Activated naive CD4-positive, alpha-beta T cell treated with anti-CD3 and anti-CD28 coated beads, Interleukin-2, amount 50 U/mL, for 24 hours (primary cell): ENCODE data around the gene H1-8.
A peak's percentile ranks its signal among the peaks of the same experiment; 100 is the strongest.

Source experiments
- H3K27ac Mint-ChIP-seq: one replicate; pipeline ENCODE4 v1.8.0; 2021; ENCODE audit warnings: mild to moderate bottlenecking, mixed read lengths
- H3K27me3 Mint-ChIP-seq: one replicate; pipeline ENCODE4 v1.8.0; 2021; ENCODE audit warnings: mixed read lengths
- H3K36me3 Mint-ChIP-seq: one replicate; pipeline ENCODE4 v1.8.0; 2021; ENCODE audit warnings: mixed read lengths
- H3K4me1 Mint-ChIP-seq: one replicate; pipeline ENCODE4 v1.8.0; 2021; ENCODE audit warnings: mixed read lengths
- H3K4me3 Mint-ChIP-seq: one replicate; pipeline ENCODE4 v1.8.0; 2021; ENCODE audit warnings: mild to moderate bottlenecking, mixed read lengths
- H3K9me3 Mint-ChIP-seq: one replicate; pipeline ENCODE4 v1.8.0; 2021; ENCODE audit warnings: mixed read lengths

The H1-8 gene

DNA sequence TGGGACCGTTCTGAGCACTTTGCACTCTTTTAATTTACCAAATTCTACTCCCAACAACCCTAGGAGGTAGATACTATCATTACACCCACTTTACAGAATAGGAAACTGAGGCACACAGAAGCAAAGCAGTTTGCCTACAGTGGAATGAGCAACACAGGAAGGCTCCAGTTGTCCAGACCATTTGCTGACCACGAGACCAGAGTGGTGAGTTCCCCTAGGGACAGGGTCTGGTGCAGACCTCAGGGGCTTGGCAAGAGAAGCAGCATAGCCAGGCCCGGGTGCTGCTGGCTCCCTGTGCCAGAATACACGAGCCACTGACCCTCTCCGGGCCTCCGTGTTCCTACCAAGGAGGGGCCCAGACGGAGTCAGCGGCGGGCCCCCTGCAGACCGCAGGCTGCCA, 37.0 kb downstream of the H1-8 start:
- Mint-ChIP-seq H3K36me3 (no peaks in the 10 kb centered on the region), H3K9me3 (no peaks in the 10 kb centered on the region), H3K4me1 (peaks cover 22% of the 10 kb centered on the region), H3K4me3 (no peak overlapping the region), H3K27ac (no peak overlapping the region), H3K27me3 (no peaks in the 10 kb centered on the region)

DNA sequence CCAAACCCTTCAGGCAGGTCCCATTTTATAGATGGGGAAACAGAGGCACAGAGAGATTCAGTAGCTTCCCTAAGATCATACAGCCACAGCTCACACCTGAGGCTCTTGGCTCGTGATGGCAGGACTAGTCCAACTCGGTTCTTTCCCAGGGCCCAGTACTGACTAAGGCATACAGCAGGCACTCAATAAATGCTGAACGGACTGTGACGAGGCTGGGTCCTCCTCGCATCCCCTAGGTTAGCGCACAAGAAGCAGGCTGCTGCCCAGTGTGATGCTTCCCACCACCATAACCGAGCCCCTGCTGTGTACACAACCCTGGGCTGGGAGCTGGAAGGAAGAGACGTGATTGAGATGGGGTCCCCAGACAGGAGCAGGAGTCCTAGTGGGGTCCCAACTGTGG, 38.6 kb downstream of the H1-8 start:
- H3K27ac Mint-ChIP-seq, result no peak overlapping the region
- no peaks in the 10 kb centered on the region for H3K36me3 Mint-ChIP-seq
- H3K4me1 Mint-ChIP-seq, result peaks cover 12% of the 10 kb centered on the region
- no peak overlapping the region for H3K4me3 Mint-ChIP-seq
- H3K9me3 Mint-ChIP-seq, result no peaks in the 10 kb centered on the region
- H3K27me3 Mint-ChIP-seq, result no peaks in the 10 kb centered on the region

DNA sequence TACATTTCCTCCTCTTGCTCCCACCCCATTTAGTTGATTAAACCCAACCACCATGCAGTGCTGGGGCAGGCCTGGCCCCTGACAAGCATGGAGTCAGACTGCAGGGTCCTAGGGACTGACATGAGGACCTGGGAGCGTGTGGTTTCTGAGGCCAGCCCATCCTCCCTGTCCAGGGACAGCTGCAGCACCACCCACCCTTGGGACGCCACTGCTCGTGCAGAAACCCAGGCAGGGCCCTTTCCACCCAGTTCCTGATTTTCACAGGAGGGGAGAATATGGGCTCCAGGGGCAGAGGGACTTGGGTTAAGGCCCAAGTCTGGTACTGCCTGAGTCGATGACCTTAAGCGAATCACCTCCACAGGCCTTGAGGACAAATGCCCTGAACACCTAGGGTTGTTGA, 39.8 kb downstream of the H1-8 start:
- no peak overlapping the region for H3K27ac Mint-ChIP-seq
- no peaks in the 10 kb centered on the region for H3K27me3 Mint-ChIP-seq
- no peak overlapping the region for H3K4me3 Mint-ChIP-seq
- H3K36me3 Mint-ChIP-seq, result no peaks in the 10 kb centered on the region
- no peaks in the 10 kb centered on the region for H3K9me3 Mint-ChIP-seq
- peaks cover 4% of the 10 kb centered on the region for H3K4me1 Mint-ChIP-seq

DNA sequence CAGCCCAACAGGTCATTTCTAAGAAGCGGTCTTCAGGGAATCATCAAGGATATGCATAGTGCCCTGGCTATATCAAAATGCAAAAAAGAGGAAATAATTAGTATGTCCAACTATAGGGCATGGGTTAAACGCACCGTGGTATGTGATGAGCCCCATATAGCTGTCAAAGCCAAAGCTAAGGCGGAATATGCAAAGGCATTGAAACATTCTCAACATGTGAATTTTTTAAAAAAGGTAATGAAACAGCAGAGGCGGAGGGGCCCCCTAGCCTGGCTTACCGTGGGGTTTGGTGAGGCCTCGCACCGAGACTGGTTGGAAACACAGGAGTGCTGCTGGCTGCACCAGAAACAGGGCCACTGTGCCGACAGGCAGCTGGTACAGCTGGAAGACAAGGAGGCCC, 40.3 kb downstream of the H1-8 start:
- H3K27ac Mint-ChIP-seq, result no peak overlapping the region
- no peaks in the 10 kb centered on the region for H3K9me3 Mint-ChIP-seq
- H3K27me3 Mint-ChIP-seq, result no peaks in the 10 kb centered on the region
- no peak overlapping the region for H3K4me3 Mint-ChIP-seq
- H3K36me3 Mint-ChIP-seq, result no peaks in the 10 kb centered on the region
- no peaks in the 10 kb centered on the region for H3K4me1 Mint-ChIP-seq

DNA sequence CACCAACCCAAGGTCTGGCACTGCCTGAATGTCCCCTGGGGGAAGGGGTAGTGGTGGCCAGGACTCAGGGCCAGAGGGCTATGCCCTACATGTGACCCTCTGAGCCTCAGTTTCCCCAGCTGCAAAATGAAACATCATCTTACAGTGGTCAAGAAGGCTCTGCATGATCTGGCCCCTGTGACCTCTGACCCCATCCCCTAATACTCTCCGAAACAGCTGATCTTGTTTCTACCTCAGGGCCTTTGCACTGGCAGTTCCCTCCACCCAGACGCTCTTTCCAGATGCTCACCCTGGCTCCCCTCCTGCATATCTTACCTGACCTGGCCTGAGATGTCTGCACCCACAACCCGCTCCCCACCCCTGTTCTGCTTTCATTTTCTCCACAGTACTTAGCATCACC, 41.7 kb downstream of the H1-8 start:
- Mint-ChIP-seq H3K4me1 (no peaks in the 10 kb centered on the region), H3K27ac (no peak overlapping the region)

DNA sequence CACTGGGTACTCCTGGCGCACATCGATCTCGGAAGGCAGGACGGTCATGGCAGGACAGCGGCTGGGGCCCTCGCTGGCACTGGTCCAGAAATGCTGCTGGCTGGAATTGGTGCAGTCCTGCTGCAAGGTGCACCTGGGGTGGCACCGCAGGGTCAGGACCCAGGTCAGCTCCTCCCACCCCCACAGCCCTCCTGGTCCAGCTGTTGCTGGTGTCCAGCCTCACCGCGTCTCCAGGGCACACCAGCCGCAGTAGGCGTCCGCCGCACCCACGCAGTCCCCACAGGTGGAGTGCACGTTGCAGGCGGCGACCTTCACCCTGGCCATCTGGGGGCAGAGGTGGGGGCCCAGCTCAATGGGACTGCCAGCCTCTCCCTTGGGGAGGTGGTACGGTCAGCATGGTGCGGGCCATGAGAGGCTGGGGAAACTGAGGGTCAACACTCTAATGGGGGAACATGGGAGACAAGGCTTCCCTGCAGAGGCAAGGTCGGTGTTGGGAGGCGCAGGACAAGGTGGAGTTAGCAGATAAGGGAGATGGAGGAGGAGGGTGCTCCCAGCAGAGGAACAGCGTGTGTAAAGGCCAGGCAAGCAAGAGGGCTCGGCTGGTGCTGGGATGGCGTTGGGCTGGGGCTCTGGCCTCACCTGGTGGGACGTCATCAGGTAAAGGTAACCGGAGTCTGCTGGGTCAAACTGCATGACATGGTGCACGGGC, 43.1 kb downstream of the H1-8 start:
- no peak overlapping the region for H3K27ac Mint-ChIP-seq
- no peaks in the 10 kb centered on the region for H3K27me3 Mint-ChIP-seq
- H3K9me3 Mint-ChIP-seq, result no peaks in the 10 kb centered on the region
- H3K36me3 Mint-ChIP-seq, result no peaks in the 10 kb centered on the region
- H3K4me3 Mint-ChIP-seq, result no peak overlapping the region
- H3K4me1 Mint-ChIP-seq, result no peaks in the 10 kb centered on the region

More for the DNA sequence above, 41.7 kb downstream of the H1-8 start:
- no peak overlapping the region for H3K4me3 Mint-ChIP-seq
- no peaks in the 10 kb centered on the region for H3K9me3 Mint-ChIP-seq
- no peaks in the 10 kb centered on the region for H3K27me3 Mint-ChIP-seq
- no peaks in the 10 kb centered on the region for H3K36me3 Mint-ChIP-seq

DNA sequence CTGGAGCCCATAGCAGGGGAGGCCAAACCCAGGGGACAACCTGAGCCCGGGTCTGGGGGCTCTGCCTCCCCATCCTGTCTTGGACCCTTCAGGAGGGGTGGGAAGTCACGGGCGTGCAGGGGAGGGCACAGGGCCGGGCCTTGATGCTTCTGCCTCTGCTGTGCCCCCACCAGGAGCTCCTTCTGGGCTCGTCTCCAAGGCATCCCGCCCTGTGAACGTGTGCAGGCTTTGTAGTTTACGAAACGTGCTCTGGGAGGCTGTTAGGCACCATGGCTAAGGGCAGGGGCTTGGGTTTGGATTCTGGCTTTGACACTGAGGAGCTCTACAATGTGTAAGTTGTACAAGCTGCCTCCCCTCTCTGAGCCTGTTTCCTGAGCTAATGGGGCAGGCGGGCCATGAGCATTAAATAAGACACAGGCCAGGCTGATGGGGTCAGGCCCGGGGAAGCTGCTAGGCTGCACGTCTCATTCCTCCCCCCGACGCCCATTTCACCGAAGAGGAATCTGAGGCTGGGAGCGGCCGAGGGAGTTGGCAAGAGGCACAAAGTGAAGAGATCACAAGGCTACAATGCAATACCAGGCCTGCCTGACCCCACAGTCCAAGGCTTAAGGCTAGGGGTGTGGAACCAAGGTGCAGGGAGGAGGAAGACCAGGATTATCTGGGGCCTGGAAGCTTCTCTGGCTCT, 43.9 kb downstream of the H1-8 start:
- no peaks in the 10 kb centered on the region for H3K4me1 Mint-ChIP-seq
- no peaks in the 10 kb centered on the region for H3K36me3 Mint-ChIP-seq
- H3K9me3 Mint-ChIP-seq, result no peaks in the 10 kb centered on the region
- no peak overlapping the region for H3K4me3 Mint-ChIP-seq
- H3K27ac Mint-ChIP-seq, result no peak overlapping the region
- no peaks in the 10 kb centered on the region for H3K27me3 Mint-ChIP-seq

DNA sequence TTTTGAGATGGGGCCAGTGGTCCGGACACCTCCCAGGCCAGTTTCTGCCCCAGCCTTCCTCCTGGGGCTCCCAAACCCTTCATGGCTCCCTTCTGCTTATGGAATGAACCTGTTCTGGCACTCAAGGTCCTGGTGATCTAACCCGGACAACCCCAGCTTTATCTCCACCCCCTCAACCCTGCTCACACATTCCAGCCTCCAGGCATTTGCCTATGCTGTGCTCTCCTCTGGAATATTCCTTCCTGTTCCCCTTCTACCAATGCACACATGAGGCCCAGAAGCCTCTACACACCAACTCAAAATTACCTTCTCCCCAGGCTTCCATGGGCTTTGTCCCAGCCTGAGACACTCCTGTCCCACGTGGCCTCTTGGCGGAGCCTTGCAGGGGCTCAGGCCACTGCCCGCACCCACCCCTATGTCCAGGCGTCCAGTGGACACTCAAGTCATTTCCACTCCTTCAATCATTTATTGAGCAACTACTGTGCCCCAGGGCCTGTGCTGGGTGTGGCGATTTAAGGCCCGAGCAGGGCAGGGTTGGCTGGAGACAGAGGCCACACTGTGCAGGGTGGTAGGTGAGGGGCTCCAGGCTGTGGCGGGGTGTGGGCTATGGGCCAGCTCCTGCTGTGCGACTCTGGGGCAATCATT, 44.7 kb downstream of the H1-8 start:
- Mint-ChIP-seq H3K9me3 (no peaks in the 10 kb centered on the region), H3K4me3 (no peak overlapping the region), H3K27me3 (no peaks in the 10 kb centered on the region), H3K27ac (peak overlapping the region; percentile 37), H3K36me3 (no peaks in the 10 kb centered on the region), H3K4me1 (no peaks in the 10 kb centered on the region)

DNA sequence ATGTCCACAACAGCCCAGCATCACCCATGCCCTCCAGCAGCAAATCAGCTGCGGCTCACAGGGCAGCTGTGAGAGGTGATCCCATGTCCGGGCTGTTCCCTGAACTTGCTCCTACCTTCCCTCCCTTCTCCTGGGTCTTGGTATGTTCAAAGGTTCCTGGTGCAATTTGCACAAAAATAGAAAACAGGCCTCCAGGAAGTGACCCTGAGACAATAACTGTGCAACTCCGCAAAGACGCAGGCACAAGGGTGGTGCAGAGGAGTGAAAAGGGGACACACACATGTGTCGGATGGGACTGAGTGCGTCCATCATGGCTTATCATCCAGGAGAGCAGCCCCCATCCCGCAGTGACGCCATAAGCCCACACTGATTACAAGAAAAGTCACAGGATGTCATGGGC, 47.2 kb downstream of the H1-8 start:
- H3K27ac Mint-ChIP-seq, result no peak overlapping the region
- H3K36me3 Mint-ChIP-seq, result no peaks in the 10 kb centered on the region
- H3K27me3 Mint-ChIP-seq, result peaks cover 2% of the 10 kb centered on the region
- H3K9me3 Mint-ChIP-seq, result no peaks in the 10 kb centered on the region
- no peak overlapping the region for H3K4me3 Mint-ChIP-seq
- H3K4me1 Mint-ChIP-seq, result peaks cover 18% of the 10 kb centered on the region

DNA sequence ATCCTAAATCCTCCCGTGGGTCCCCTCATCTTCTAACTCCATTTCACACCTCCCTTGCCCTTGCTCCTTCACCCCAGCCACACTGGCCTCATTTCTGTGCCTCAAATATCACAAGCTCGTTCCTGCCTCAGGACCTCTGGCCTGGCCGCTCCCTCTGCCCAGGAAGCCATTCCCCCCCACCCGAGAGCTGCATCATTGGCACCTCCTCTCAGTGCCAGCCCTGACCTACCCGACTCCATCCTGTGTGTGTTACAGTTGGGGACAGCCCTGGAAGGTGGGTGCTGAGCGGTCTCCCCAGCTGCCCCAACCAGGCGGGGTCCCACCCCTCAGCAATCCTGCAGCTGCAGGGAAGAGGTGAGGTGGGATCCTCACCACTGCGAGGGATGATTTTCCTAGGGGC, 49.0 kb downstream of the H1-8 start:
- Mint-ChIP-seq H3K27ac (no peak overlapping the region), H3K4me1 (peaks cover 18% of the 10 kb centered on the region), H3K9me3 (no peaks in the 10 kb centered on the region), H3K4me3 (no peak overlapping the region), H3K27me3 (peaks cover 2% of the 10 kb centered on the region), H3K36me3 (no peaks in the 10 kb centered on the region)

DNA sequence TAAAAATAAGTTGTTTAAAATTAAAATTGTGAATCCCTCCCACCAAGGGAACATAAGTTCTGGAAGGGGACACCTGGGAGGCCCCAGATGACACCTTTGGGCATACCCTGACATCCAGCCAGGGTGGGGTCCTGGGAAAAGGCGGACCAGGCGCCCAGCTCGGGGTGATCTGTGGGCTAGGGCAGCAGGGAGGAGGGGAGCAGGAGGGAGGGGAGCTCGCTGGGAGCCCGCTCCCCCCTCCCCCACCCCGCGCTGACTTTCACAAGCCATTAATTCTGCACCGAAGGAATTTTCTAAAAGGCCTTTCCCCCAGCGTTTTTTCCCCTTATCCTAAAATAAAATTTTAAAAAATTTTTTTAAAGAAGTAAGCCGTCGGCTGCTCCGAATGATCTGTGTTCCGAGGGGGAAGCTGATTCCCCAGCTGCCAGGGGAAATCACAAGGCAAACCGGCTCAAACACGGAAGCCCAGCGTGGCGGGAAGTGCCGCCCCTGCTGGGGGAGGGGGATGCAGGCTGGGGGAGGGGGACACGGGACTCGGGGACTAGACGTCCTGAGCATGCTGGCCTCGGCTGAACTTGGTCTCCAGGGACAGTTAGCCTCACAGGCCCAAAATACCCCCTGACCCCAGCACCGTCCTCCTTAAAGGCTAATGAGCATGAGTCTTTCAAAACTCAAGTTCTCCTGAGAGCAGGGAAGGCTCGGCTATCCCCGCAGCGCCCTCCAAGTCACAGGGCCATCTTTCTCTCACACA, 49.6 kb downstream of the H1-8 start:
- Mint-ChIP-seq H3K9me3 (no peaks in the 10 kb centered on the region), H3K27ac (no peak overlapping the region), H3K27me3 (peaks cover 2% of the 10 kb centered on the region), H3K4me3 (no peak overlapping the region), H3K4me1 (peaks cover 18% of the 10 kb centered on the region), H3K36me3 (no peaks in the 10 kb centered on the region)

DNA sequence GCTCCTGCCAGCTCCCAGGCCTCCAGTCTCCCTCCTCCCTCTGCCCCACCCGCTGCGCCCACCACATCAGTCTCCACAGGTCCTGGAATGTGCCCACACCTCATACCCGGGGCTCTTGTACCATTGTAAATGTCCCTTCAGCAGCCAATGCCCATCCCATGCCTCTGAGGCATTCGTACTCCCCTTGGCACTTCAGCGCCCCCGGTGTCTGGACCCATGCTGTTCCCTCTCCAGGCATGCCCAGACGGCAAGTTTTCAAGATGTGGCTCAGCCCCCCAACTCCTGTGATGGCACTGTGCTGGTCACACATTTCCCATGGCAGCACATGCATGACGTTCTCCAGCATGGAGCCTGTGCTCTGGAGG, 50.2 kb downstream of the H1-8 start:
- peaks cover 2% of the 10 kb centered on the region for H3K27me3 Mint-ChIP-seq
- peak overlapping the region; percentile 5 for H3K4me3 Mint-ChIP-seq
- no peaks in the 10 kb centered on the region for H3K36me3 Mint-ChIP-seq
- no peaks in the 10 kb centered on the region for H3K9me3 Mint-ChIP-seq
- H3K27ac Mint-ChIP-seq, result no peak overlapping the region
- H3K4me1 Mint-ChIP-seq, result peaks cover 18% of the 10 kb centered on the region

DNA sequence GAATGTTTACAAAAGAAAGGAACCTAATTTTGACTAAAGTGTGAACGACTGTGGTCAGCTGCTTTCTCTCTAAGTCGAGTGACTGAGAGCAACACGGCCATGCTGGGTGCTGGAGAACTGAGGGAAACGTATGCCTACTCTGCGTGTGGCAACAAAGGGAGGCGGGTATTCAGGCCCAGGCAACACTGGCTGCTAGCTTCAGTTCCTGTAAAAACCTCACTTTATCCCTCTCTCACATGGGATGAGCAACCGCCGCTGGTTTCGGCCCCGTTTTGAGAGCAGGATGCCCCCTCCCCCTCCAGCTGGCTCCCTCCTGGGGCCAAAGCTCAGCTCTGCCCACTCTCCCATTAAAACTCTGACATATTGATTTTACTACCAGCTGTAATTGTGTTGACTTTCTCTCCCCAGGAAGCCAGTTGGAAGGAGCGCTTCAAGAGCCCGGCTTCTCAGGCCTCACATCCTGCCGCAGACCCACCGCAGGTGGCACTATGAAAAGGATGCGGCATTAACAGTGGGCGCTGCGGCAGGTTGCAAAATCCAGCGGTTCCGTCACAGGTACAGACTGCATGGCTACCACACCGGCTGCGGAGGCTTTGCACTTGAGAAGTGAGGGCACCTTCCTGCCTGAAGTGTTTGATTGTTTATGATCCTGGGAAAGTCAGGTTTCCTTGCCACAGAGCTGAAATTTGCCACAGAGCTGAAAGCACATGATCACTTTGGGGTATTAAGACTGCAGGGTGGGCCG, 50.8 kb downstream of the H1-8 start:
- H3K36me3 Mint-ChIP-seq, result no peaks in the 10 kb centered on the region
- peak overlapping the region; percentile 81 for H3K4me3 Mint-ChIP-seq
- peaks cover 2% of the 10 kb centered on the region for H3K27me3 Mint-ChIP-seq
- peaks cover 18% of the 10 kb centered on the region for H3K4me1 Mint-ChIP-seq
- no peaks in the 10 kb centered on the region for H3K9me3 Mint-ChIP-seq
- H3K27ac Mint-ChIP-seq, result no peak overlapping the region

DNA sequence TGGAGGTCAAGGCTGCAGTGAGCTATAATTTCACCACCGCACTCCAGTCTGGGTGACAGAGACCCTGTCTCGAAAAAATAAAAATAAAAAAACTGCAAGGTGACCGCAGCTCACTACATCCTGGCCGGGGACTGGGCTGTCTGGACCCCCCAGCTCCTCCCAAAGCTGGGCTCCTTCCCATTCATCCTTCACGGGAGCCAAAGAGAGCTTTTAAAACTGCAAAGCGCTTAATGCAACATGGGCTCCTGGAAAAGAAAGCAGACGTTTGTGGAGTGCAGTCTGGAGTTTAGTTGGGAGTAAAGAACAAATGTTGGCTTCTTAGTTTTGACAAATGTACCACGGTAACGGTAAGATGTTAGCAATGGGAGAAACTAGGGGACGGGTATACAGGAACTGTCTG, 51.4 kb downstream of the H1-8 start:
- H3K27ac Mint-ChIP-seq, result no peak overlapping the region
- no peaks in the 10 kb centered on the region for H3K9me3 Mint-ChIP-seq
- H3K4me1 Mint-ChIP-seq, result peaks cover 18% of the 10 kb centered on the region

DNA sequence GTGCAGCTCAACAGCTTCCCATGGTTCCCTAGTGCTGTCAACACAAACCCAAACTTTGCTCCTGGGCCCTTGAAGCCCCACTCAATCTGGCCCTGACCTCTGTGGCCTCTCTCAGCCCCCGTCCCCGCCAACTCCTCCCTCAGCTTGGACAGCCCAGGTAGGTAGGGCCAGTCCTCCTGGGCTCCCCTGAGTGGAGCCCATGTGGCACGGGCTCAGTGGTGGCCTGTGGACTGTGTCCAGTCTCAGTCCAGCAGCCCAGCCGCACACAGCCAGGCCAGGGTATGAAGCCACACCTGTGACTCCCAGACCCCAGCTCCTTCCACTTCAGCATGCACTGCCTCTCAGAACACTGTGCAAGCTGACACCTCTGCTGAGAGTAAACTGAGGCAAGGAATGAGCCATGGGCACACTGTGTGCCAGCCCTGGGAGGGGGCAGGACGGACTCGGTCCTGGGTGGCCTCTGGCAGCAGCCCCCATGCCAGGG, 52.0 kb downstream of the H1-8 start:
- peaks cover 18% of the 10 kb centered on the region for H3K4me1 Mint-ChIP-seq
- no peaks in the 10 kb centered on the region for H3K9me3 Mint-ChIP-seq
- H3K36me3 Mint-ChIP-seq, result no peaks in the 10 kb centered on the region
- no peak overlapping the region for H3K4me3 Mint-ChIP-seq
- H3K27ac Mint-ChIP-seq, result peak overlapping the region; percentile 23
- H3K27me3 Mint-ChIP-seq, result peaks cover 2% of the 10 kb centered on the region

More for the DNA sequence above, 51.4 kb downstream of the H1-8 start:
- Mint-ChIP-seq H3K27me3 (peaks cover 2% of the 10 kb centered on the region), H3K4me3 (no peak overlapping the region), H3K36me3 (no peaks in the 10 kb centered on the region)
